A549 (cell line): Measurements from ENCODE around the gene PVRIG.
"Not testable (repeated sequence)": the region's sequence is repeated elsewhere in the genome, so short reads cannot be mapped to it uniquely, and the experiment has no call there.

Experiments used
- CBX2 ChIP-seq: fragments of 200-600 bp; sonication (generic); IDR thresholded peaks from 2 replicates; pipeline ENCODE4 v1.6.1; 2016; ENCODE audit warnings: low read depth, mild to moderate bottlenecking, borderline replicate concordance
- CTCF ChIP-seq: fragments of >200 bp; sonication (Bioruptor Twin); formaldehyde crosslinking; IDR thresholded peaks from 3 replicates; pipeline ENCODE4 v1.5.1; 2016
- EP300 ChIP-seq, 2 experiments: fragments of >200 bp; sonication (Bioruptor Twin); formaldehyde crosslinking; IDR thresholded peaks; 2 replicates in 1 of 2; 3 replicates in 1 of 2; pipeline ENCODE4 v1.6.1; 2016 to 2017
- FOSB ChIP-seq: fragments of 250-450 bp; sonication (Bioruptor Pico); IDR thresholded peaks from 2 replicates; pipeline ENCODE4 v1.5.0; 2020; ENCODE audit warnings: mild to moderate bottlenecking, moderate library complexity
- GATA3 ChIP-seq: IDR thresholded peaks from 2 replicates; pipeline ENCODE4 v1.6.1; 2012; ENCODE audit warnings: borderline replicate concordance
- KDM1A ChIP-seq: fragments of 200-600 bp; sonication (generic); IDR thresholded peaks from 2 replicates; pipeline ENCODE4 v1.6.1; 2016; ENCODE audit warnings: low read depth, mild to moderate bottlenecking
- MAX ChIP-seq: IDR thresholded peaks from 2 replicates; pipeline ENCODE4 v1.6.1; 2012
- PHF8 ChIP-seq: fragments of 200-600 bp; sonication (generic); IDR thresholded peaks from 2 replicates; pipeline ENCODE4 v1.6.1; 2016; ENCODE audit warnings: low read depth, mild to moderate bottlenecking, antibody characterized with exemption, moderate library complexity, borderline replicate concordance
- POLR2A ChIP-seq: IDR thresholded peaks from 2 replicates; pipeline ENCODE4 v1.6.1; 2012; ENCODE audit warnings: mild to moderate bottlenecking, low read length
- RAD21 ChIP-seq, 2 experiments: fragments of >200 bp in 1 of 2; sonication (Bioruptor Twin) in 1 of 2; formaldehyde crosslinking in 1 of 2; IDR thresholded peaks in 1 of 2; conservative IDR thresholded peaks in 1 of 2; 2 replicates in 1 of 2; 3 replicates in 1 of 2; pipeline ENCODE4 v1.6.1; 2012 to 2018; ENCODE audit warnings: inconsistent platforms in 1 of 2
- RFX5 ChIP-seq: fragments of 450-650 bp; IDR thresholded peaks from 2 replicates; pipeline ENCODE4 v1.7.1; 2014; ENCODE audit warnings: antibody characterized with exemption, mild to moderate bottlenecking, moderate library complexity
- TF ChIP-seq, protein P1 (sequence below): fragments of 200-600 bp; sonication (generic); IDR thresholded peaks from 2 replicates; pipeline ENCODE4 v1.6.1; 2016; ENCODE audit warnings: antibody characterized with exemption, mild to moderate bottlenecking, moderate library complexity

DNA sequence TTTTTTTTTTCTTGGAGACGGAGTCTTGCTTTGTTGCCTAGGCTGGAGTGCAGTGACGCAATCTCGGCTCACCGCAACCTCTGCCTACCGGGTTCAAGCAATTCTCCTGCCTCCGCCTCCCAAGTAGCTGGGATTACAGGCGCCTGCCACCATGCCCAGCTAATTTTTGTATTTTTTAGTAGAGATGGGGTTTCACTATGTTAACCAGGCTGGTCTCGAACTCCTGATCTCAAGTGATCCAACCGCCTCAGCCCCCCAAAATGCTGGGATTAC lies 27.1 kb downstream of the PVRIG start:
- not testable (repeated sequence) for TF ChIP-seq CTCF; EP300 (IDR thresholded peaks at IDR 0.05); POLR2A; RAD21 (conservative IDR thresholded peaks at IDR 0.05 in 1 of 2, IDR thresholded peaks at IDR 0.05 in 1 of 2); KDM1A; FOSB (CRISPR knock-in tag); PHF8; GATA3; MAX; CBX2; RFX5
- TF ChIP-seq, protein P1, sequence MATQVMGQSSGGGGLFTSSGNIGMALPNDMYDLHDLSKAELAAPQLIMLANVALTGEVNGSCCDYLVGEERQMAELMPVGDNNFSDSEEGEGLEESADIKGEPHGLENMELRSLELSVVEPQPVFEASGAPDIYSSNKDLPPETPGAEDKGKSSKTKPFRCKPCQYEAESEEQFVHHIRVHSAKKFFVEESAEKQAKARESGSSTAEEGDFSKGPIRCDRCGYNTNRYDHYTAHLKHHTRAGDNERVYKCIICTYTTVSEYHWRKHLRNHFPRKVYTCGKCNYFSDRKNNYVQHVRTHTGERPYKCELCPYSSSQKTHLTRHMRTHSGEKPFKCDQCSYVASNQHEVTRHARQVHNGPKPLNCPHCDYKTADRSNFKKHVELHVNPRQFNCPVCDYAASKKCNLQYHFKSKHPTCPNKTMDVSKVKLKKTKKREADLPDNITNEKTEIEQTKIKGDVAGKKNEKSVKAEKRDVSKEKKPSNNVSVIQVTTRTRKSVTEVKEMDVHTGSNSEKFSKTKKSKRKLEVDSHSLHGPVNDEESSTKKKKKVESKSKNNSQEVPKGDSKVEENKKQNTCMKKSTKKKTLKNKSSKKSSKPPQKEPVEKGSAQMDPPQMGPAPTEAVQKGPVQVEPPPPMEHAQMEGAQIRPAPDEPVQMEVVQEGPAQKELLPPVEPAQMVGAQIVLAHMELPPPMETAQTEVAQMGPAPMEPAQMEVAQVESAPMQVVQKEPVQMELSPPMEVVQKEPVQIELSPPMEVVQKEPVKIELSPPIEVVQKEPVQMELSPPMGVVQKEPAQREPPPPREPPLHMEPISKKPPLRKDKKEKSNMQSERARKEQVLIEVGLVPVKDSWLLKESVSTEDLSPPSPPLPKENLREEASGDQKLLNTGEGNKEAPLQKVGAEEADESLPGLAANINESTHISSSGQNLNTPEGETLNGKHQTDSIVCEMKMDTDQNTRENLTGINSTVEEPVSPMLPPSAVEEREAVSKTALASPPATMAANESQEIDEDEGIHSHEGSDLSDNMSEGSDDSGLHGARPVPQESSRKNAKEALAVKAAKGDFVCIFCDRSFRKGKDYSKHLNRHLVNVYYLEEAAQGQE = not testable (repeated sequence)
